PC-3 (cell line): ENCODE data around the gene GLI3.

Experiments
- EZH2phosphoT487 ChIP-seq: fragments of 300-600 bp; sonication (generic); IDR thresholded peaks from 2 replicates; pipeline ENCODE4 v1.6.1; 2018; ENCODE audit warnings: mild to moderate bottlenecking, antibody characterized with exemption, low read length, borderline replicate concordance
- TF ChIP-seq, protein P1 (sequence below): fragments of 300-600 bp; sonication (generic); conservative IDR thresholded peaks from 2 replicates; pipeline ENCODE4 v1.5.1; 2017; ENCODE audit warnings: antibody characterized with exemption, low read depth, mild to moderate bottlenecking, low read length

DNA sequence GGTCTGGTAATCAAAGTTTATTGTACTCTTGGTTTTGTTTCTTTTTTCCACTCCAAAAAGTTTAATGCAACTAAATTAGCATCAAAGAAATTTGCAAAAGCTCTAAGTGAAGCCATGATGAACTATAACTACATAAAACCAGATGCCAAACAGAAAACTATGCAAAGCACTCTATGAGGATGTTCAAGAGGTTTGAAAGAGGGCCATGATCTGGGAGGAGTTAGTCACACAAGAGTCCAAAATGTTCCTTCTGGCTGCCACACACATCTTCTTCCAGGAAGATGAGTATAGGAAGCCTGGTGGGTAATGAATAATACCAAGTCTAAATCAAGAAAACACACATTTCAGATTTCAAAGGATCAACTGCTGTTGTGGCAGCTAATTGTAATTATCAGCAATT lies 28.4 kb downstream of the GLI3 start:
- TF ChIP-seq EZH2phosphoT487: no peak
- TF ChIP-seq, protein P1, sequence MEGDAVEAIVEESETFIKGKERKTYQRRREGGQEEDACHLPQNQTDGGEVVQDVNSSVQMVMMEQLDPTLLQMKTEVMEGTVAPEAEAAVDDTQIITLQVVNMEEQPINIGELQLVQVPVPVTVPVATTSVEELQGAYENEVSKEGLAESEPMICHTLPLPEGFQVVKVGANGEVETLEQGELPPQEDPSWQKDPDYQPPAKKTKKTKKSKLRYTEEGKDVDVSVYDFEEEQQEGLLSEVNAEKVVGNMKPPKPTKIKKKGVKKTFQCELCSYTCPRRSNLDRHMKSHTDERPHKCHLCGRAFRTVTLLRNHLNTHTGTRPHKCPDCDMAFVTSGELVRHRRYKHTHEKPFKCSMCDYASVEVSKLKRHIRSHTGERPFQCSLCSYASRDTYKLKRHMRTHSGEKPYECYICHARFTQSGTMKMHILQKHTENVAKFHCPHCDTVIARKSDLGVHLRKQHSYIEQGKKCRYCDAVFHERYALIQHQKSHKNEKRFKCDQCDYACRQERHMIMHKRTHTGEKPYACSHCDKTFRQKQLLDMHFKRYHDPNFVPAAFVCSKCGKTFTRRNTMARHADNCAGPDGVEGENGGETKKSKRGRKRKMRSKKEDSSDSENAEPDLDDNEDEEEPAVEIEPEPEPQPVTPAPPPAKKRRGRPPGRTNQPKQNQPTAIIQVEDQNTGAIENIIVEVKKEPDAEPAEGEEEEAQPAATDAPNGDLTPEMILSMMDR: no peak
